MG63 (cell line): Measurements from ENCODE around the gene GMDS. TPM values are rescaled to one million over a fixed set of nuclear protein-coding genes. Genes with fewer than 3 reads are reported as not detected.

Source experiments
- DNase-seq: peaks from one replicate; pipeline ENCODE4 v3.0.0-alpha.2; 2020
- H3K27me3 ChIP-seq: fragments of 250-450 bp; sonication (Bioruptor Pico); 2 replicates; pipeline ENCODE4 v1.5.1; 2020; ENCODE audit warnings: mild to moderate bottlenecking, moderate library complexity
- H3K36me3 ChIP-seq: fragments of 250-450 bp; sonication (Bioruptor Pico); 2 replicates; pipeline ENCODE4 v1.5.1; 2020; ENCODE audit warnings: mild to moderate bottlenecking, moderate library complexity
- H3K4me3 ChIP-seq: fragments of 250-450 bp; sonication (Bioruptor Pico); 2 replicates; pipeline ENCODE4 v1.5.1; 2020; ENCODE audit warnings: mild to moderate bottlenecking, moderate library complexity
- H3K9me3 ChIP-seq: fragments of 250-450 bp; sonication (Bioruptor Pico); 2 replicates; pipeline ENCODE4 v1.5.1; 2020; ENCODE audit warnings: mild to moderate bottlenecking, moderate library complexity
- total RNA-seq: library from RNA; depleted of rRNA; stranded (reverse); fragments of >200 nt; shearing (Covaris generic); gene quantifications from 2 replicates; pipeline ENCODE4 v1.2.3, GENCODE V29; 2014; ENCODE audit warnings: low replicate concordance

Gene GMDS
- total RNA-seq, 1 experiment from 2014 or later = 1.8 TPM

DNA sequence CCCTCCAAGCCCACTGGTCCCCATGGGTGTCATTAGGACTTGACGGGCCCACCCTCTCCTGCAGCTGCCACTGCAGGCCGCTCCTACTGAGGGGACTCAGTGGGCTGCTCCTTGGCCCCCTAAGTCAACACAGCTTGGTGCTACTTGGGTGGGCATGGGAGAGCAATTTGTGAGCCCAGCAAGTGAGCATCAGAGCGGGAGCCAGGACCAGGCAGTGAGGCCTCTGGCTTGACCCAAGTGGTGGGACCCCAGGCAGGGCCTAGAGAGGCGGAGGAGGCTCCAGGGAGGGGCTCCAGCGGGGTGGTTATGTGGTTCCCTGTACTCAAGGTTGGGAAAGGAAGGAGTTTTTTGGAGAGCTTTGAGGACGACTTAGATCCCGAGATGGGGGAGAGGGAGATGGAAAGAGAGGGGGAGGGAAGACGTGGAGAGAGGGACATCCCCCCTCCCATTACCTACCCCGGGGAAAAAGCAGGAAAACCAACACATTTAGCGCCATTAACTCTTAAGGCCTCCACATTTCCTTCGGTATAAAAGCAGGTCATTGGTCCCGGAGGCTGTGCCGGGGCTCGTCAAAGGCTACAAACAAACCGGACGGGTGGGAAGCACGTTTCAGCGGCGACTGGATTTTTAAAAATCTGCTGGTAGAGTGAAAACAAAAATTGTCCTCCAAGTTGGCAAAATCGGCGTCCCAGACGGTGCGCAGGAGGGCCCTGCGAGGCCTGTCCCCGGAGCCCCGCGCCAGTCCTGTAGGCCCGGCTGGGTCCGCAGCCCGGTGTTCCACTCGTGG, 626.9 kb downstream of the GMDS start:
- Histone ChIP-seq H3K27me3 (no peaks in the 10 kb centered on the region), H3K4me3 (no peak overlapping the region), H3K9me3 (no peaks in the 10 kb centered on the region), H3K36me3 (no peaks in the 10 kb centered on the region)
- DNase-seq = no peak

DNA sequence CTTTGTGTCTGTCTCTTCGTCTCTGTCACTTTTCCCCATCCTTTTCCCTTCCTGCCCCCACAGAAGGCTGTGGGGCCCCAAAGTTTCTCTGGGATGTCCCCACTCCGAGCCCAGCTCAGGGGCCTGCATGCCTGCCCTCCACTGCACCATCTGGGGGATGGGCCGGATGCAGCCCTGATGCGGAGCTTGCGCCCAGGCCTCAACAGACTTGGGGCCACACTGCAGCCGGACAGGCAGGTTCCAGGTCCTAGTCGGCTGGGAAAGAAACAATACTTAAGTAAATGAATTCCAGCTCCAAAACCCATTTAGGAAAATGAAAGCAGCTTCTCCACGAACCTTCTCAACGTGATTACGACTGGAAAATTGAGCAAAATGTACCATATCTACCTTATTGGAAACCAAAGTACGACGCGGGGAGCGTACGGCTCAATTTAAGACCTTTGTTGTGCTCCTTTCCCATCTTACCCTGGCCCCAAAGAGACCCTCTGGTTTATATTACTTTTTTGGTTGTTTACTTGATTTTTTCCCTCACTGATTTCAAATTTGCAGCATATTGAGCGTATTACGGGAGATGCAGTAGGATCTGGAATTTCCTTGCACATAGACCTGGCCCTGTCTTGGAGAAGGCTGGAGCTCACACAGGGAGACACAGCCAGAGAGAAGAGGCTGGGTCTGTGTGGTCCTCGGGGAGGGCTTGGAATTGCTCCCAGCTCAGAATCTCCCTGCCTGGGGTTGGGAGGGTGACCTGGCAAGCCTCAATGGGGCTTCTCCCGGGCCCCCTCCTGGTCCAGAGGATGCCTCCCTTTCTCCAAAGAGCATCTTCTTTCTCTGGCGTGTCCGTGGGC, 627.7 kb downstream of the GMDS start:
- no peak overlapping the region for H3K4me3 ChIP-seq
- DNase-seq = no peak
- no peaks in the 10 kb centered on the region for H3K9me3 ChIP-seq
- H3K36me3 ChIP-seq = no peaks in the 10 kb centered on the region
- H3K27me3 ChIP-seq = no peaks in the 10 kb centered on the region

DNA sequence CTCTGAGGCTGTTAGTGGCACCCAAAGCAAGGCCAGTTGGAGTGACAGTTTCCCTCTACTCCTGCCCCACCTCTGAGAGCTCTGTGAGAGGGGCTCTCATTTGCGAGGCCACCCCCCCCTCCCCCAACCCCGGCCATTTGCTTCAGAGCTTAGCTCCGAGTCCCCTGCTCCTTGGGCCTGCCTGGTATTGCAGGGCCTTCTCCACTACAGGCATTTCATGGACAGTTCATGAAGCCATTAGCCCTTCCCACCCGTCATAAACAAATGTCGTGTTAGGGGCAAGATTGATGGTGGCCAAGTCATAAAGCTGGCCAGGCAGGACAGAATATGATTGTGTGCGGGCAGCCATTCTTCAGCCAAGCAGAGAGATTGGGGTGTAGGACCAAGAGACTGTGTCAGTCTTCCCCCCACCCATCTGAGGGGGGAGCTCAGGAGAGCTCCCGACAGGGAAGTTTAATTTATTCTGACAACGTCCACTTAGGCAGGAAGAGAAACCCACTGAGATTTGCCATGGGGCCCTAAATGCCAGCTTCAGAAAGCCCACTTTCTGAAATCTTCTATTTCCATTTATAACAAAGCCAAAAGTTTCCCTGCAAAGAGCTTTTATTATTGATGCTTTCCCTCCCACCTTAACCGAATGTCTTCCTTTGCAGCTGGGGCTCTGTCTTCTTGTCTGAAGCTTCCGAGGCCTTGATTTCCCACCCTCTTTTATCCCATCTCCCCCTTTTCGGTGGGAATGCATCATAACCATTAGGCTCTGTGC, 628.5 kb downstream of the GMDS start:
- DNase-seq = no peak
- Histone ChIP-seq H3K36me3 (peaks cover 2% of the 10 kb centered on the region), H3K4me3 (no peak overlapping the region)

DNA sequence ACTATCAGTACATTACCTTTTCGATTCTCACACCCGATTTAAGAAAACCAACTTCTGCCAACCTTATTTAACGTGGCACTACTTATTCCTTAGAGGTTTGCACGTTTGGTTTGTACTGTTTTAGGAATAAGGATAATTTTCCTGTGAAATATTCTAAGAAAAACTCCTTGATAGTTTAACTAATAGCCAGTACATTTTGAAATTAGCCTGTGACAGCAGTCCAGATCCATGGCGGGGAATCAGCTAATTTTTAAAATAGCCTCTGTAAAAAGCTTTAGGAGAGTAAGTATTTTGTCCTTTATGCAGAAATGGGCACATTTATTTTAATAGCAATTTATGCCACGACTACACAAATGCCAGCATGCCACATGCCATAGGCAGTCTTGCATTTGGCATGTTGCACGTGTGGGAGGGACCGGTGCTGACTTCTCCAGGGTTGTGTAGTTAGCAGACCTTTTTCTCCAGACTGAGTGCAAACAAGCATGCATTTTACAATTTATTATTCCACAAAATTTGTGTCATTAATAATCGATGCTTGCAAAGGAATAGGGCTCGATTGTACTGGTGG, 629.5 kb downstream of the GMDS start:
- Histone ChIP-seq H3K9me3 (no peaks in the 10 kb centered on the region), H3K4me3 (no peak overlapping the region)

More for the DNA sequence above, 628.5 kb downstream of the GMDS start:
- Histone ChIP-seq H3K27me3 (no peaks in the 10 kb centered on the region), H3K9me3 (no peaks in the 10 kb centered on the region)

DNA sequence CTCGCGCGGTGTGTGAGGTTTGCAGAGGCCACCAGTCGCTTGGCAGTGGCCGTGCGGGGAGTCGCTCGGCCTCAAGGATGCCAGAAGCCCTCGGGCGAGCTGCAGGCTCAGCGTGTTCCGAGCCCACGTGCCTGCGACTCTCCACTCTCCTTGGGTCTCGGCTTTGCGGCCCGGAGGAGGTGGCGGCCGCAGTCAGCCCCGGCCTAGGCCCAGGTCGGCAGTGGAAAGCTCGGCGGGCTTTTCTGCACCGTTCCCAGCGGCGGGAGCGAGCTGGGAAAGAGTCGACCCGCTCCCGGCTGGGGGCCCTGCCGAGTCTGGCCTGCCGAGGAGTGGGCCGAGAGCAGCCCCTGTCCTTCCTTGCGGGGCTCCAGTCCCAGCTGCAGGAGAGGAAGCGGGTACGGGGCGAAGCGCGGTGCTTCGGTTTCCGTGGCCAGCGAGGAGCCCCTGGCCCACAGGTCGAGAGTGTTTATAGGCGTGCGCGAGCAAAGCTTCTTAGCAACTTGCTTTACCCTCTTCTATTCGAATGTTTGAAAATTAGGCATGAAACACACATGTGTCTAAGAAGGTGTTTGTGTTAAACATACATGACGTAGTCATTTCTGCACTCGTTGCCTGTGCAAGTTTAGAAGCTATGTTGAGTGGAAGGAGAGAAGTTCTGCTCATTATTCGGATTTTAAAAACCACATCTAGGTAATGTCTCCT, 630.1 kb downstream of the GMDS start:
- peak; percentile 37 for DNase-seq
- peaks cover 2% of the 10 kb centered on the region for H3K36me3 ChIP-seq
- no peaks in the 10 kb centered on the region for H3K9me3 ChIP-seq
- H3K4me3 ChIP-seq = peak overlapping the region; percentile 51
- H3K27me3 ChIP-seq = no peaks in the 10 kb centered on the region

More for the DNA sequence above, 629.5 kb downstream of the GMDS start:
- DNase-seq = peak; percentile 26
- Histone ChIP-seq H3K27me3 (no peaks in the 10 kb centered on the region), H3K36me3 (peaks cover 2% of the 10 kb centered on the region)

DNA sequence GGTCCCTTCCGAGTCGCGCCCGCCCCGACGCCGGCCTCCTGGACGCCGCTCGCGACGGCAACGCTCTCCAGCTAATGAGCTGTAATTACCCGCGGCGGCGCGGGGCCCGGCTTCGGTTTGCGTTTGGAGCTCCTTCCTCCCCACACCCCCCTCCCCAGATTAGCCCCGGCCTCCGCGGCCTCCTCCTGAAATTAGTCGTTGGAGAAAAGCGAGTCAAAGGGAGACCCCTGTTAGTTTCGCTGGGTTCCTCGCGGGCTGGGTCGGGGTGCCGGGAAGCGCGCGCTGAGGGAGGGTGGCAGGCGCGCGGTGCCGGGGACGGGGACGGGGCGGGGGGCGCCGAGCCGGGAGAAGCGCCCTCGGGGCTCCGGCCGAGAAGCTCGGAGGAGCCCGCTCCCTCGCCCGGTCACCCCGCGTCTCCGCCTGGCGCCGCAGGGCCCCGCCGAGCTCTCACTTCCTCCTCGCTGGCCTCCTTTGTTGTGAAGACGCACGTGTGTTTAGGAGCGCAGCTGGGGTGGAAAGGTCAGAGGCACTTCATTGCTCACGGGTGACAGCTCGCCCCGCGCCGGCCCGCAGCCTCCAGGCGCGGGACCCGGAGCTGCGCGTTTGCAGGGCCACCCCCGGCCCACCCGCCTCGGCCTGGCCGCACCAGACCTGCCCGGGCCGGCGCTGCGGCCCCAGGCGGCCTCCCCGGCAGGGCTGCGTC, 630.8 kb downstream of the GMDS start:
- DNase-seq = peak; percentile 45
- Histone ChIP-seq H3K4me3 (peak overlapping the region; percentile 51), H3K27me3 (no peaks in the 10 kb centered on the region), H3K9me3 (no peaks in the 10 kb centered on the region), H3K36me3 (peaks cover 2% of the 10 kb centered on the region)

DNA sequence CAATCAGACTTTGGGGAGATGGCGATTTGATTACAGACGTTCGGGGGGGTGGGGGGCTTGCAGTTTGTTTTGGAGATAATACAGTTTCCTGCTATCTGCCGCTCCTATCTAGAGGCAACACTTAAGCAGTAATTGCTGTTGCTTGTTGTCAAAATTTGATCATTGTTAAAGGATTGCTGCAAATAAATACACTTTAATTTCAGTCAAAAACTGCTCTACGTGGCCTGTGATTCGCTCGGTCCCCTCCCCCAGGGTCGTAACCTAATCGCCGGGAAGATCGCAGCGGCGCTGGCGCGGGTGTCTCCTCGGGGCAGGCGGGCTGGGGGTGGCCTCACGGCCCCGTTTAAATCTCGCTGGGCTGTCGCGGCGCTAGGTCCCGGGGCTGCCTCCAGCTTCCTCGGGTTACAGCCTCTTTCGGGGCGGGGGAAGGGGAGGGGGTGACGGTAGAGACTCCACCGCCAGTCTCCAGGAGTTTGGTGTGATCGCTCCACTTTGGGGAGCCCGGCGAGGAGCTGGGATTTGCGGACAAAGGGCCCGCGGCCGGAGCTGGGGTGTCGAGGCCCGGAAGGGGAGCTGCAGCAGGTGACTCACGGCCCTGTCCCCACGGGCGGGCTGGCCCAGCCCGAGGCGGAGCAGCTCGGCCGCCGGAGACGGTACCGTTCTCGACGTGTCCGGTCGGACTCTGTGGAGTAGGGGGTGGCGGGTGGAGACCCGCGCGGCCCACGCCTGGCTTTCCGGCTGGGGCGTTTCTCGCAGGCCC, 631.5 kb downstream of the GMDS start:
- H3K27me3 ChIP-seq = no peaks in the 10 kb centered on the region
- peaks cover 2% of the 10 kb centered on the region for H3K36me3 ChIP-seq
- H3K4me3 ChIP-seq = peak overlapping the region; percentile 51
- DNase-seq = peak; percentile 68
- no peaks in the 10 kb centered on the region for H3K9me3 ChIP-seq

DNA sequence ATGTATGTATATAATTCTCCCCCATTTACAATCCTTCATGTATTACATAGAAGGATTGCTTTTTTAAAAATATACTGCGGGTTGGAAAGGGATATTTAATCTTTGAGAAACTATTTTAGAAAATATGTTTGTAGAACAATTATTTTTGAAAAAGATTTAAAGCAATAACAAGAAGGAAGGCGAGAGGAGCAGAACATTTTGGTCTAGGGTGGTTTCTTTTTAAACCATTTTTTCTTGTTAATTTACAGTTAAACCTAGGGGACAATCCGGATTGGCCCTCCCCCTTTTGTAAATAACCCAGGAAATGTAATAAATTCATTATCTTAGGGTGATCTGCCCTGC, 632.1 kb downstream of the GMDS start:
- Histone ChIP-seq H3K27me3 (no peaks in the 10 kb centered on the region), H3K36me3 (peaks cover 2% of the 10 kb centered on the region), H3K9me3 (no peaks in the 10 kb centered on the region), H3K4me3 (peak overlapping the region; percentile 51)
- no peak for DNase-seq

DNA sequence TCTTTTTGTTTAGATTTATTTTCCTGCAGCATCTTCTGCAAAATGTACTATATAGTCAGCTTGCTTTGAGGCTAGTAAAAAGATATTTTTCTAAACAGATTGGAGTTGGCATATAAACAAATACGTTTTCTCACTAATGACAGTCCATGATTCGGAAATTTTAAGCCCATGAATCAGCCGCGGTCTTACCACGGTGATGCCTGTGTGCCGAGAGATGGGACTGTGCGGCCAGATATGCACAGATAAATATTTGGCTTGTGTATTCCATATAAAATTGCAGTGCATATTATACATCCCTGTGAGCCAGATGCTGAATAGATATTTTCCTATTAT, 632.5 kb downstream of the GMDS start:
- Histone ChIP-seq H3K27me3 (no peaks in the 10 kb centered on the region), H3K9me3 (no peaks in the 10 kb centered on the region), H3K4me3 (peak overlapping the region; percentile 51), H3K36me3 (peaks cover 2% of the 10 kb centered on the region)
- peak; percentile 63 for DNase-seq

DNA sequence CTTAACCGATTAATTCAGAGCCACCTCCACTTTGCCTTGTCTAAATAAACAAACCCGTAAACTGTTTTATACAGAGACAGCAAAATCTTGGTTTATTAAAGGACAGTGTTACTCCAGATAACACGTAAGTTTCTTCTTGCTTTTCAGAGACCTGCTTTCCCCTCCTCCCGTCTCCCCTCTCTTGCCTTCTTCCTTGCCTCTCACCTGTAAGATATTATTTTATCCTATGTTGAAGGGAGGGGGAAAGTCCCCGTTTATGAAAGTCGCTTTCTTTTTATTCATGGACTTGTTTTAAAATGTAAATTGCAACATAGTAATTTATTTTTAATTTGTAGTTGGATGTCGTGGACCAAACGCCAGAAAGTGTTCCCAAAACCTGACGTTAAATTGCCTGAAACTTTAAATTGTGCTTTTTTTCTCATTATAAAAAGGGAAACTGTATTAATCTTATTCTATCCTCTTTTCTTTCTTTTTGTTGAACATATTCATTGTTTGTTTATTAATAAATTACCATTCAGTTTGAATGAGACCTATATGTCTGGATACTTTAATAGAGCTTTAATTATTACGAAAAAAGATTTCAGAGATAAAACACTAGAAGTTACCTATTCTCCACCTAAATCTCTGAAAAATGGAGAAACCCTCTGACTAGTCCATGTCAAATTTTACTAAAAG, 633.0 kb downstream of the GMDS start:
- Histone ChIP-seq H3K36me3 (peaks cover 2% of the 10 kb centered on the region), H3K9me3 (no peaks in the 10 kb centered on the region), H3K4me3 (peak overlapping the region; percentile 51), H3K27me3 (no peaks in the 10 kb centered on the region)
- DNase-seq = no peak

DNA sequence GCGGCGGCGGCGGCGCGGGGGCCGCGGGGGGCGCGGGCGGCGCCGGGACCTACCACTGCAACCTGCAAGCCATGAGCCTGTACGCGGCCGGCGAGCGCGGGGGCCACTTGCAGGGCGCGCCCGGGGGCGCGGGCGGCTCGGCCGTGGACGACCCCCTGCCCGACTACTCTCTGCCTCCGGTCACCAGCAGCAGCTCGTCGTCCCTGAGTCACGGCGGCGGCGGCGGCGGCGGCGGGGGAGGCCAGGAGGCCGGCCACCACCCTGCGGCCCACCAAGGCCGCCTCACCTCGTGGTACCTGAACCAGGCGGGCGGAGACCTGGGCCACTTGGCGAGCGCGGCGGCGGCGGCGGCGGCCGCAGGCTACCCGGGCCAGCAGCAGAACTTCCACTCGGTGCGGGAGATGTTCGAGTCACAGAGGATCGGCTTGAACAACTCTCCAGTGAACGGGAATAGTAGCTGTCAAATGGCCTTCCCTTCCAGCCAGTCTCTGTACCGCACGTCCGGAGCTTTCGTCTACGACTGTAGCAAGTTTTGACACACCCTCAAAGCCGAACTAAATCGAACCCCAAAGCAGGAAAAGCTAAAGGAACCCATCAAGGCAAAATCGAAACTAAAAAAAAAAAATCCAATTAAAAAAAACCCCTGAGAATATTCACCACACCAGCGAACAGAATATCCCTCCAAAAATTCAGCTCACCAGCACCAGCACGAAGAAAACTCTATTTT, 633.7 kb downstream of the GMDS start:
- Histone ChIP-seq H3K36me3 (peaks cover 2% of the 10 kb centered on the region), H3K27me3 (no peaks in the 10 kb centered on the region), H3K9me3 (no peaks in the 10 kb centered on the region), H3K4me3 (peak overlapping the region; percentile 51)
- no peak for DNase-seq

DNA sequence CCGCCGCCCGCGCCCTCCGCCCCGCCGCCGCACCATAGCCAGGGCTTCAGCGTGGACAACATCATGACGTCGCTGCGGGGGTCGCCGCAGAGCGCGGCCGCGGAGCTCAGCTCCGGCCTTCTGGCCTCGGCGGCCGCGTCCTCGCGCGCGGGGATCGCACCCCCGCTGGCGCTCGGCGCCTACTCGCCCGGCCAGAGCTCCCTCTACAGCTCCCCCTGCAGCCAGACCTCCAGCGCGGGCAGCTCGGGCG, 634.2 kb downstream of the GMDS start:
- peak overlapping the region; percentile 58; the same call in 1 of the 2 replicates for H3K4me3 ChIP-seq
- peaks cover 2% of the 10 kb centered on the region for H3K36me3 ChIP-seq
- peak; percentile 51 for DNase-seq
- no peaks in the 10 kb centered on the region for H3K9me3 ChIP-seq
- no peaks in the 10 kb centered on the region for H3K27me3 ChIP-seq

DNA sequence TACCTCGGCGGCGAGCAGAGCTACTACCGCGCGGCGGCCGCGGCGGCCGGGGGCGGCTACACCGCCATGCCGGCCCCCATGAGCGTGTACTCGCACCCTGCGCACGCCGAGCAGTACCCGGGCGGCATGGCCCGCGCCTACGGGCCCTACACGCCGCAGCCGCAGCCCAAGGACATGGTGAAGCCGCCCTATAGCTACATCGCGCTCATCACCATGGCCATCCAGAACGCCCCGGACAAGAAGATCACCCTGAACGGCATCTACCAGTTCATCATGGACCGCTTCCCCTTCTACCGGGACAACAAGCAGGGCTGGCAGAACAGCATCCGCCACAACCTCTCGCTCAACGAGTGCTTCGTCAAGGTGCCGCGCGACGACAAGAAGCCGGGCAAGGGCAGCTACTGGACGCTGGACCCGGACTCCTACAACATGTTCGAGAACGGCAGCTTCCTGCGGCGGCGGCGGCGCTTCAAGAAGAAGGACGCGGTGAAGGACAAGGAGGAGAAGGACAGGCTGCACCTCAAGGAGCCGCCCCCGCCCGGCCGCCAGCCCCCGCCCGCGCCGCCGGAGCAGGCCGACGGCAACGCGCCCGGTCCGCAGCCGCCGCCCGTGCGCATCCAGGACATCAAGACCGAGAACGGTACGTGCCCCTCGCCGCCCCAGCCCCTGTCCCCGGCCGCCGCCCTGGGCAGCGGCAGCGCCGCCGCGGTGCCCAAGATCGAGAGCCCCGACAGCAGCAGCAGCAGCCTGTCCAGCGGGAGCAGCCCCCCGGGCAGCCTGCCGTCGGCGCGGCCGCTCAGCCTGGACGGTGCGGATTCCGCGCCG, 634.7 kb downstream of the GMDS start:
- peaks cover 2% of the 10 kb centered on the region for H3K36me3 ChIP-seq
- no peaks in the 10 kb centered on the region for H3K27me3 ChIP-seq
- peak; percentile 24 for DNase-seq
- peak overlapping the region; percentile 58 for H3K4me3 ChIP-seq
- H3K9me3 ChIP-seq = no peaks in the 10 kb centered on the region
